ENCODE results near the gene PANK1. TPM values are rescaled to one million over a fixed set of nuclear protein-coding genes. Genes with fewer than 3 reads are reported as not detected.

Gene PANK1
- total RNA-seq, 1 donor from 2014 or later = 8.2 TPM

DNA sequence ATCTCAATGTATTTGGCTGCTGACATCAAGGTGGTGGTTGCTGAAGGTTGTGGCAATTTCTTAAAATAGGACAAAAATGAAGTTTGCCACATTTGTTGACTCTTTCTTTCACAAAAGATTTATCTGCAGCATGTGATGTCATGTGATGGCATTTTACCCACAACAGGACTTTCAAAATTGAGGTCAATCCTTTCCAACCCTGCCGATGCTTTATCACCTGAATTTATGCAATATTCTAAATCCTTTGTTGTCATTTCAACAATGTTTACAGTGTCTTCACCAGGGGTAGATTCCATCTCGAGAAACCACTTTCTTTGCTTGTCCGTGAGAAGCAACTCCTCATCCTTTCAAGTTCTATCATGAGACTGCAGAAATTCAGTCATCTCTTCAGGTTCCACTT lies 69.0 kb downstream of the PANK1 start:
- intact Hi-C loops (cut with DNase I) = no loop called here
- Histone ChIP-seq H3K4me3 (no peak overlapping the region), H3K4me1 (no peaks in the 10 kb centered on the region), H3K9me3 (no peaks in the 10 kb centered on the region), H3K36me3 (no peaks in the 10 kb centered on the region), H3K27me3 (ENCODE audit: low read depth) (no peaks in the 10 kb centered on the region), H3K27ac (no peak overlapping the region)
- no peak for ATAC-seq
- DNase-seq = no peak
- TF ChIP-seq, protein P1, sequence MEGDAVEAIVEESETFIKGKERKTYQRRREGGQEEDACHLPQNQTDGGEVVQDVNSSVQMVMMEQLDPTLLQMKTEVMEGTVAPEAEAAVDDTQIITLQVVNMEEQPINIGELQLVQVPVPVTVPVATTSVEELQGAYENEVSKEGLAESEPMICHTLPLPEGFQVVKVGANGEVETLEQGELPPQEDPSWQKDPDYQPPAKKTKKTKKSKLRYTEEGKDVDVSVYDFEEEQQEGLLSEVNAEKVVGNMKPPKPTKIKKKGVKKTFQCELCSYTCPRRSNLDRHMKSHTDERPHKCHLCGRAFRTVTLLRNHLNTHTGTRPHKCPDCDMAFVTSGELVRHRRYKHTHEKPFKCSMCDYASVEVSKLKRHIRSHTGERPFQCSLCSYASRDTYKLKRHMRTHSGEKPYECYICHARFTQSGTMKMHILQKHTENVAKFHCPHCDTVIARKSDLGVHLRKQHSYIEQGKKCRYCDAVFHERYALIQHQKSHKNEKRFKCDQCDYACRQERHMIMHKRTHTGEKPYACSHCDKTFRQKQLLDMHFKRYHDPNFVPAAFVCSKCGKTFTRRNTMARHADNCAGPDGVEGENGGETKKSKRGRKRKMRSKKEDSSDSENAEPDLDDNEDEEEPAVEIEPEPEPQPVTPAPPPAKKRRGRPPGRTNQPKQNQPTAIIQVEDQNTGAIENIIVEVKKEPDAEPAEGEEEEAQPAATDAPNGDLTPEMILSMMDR (IDR thresholded peaks at IDR 0.05) = no peak

GRCh38 chr10:89575031-89575430 lies 70.0 kb downstream of the PANK1 start:
- Histone ChIP-seq H3K4me3 (no peak overlapping the region), H3K4me1 (no peaks in the 10 kb centered on the region), H3K27me3 (ENCODE audit: low read depth) (no peaks in the 10 kb centered on the region), H3K36me3 (no peaks in the 10 kb centered on the region), H3K9me3 (no peaks in the 10 kb centered on the region), H3K27ac (no peak overlapping the region)
- DNase-seq = no peak
- intact Hi-C loops (cut with DNase I) = no loop called here
- TF ChIP-seq, protein P1 (IDR thresholded peaks at IDR 0.05) = no peak
- no peak for ATAC-seq

- H3K27ac ChIP-seq = no peak overlapping the region
- H3K4me3 ChIP-seq = no peak overlapping the region
- no peaks in the 10 kb centered on the region for H3K36me3 ChIP-seq
- intact Hi-C loops (cut with DNase I) = no loop called here
- DNase-seq = no peak
- no peaks in the 10 kb centered on the region for H3K4me1 ChIP-seq
- ATAC-seq = no peak
- TF ChIP-seq, protein P1 (IDR thresholded peaks at IDR 0.05) = no peak
- no peaks in the 10 kb centered on the region for H3K9me3 ChIP-seq
- H3K27me3 ChIP-seq (ENCODE audit: low read depth) = no peaks in the 10 kb centered on the region
Observed at GRCh38 chr10:89574368-89574767, 70.7 kb downstream of the PANK1 start.

GRCh38 chr10:89567576-89568245 lies 77.3 kb downstream of the PANK1 start:
- Histone ChIP-seq H3K9me3 (no peaks in the 10 kb centered on the region), H3K4me3 (no peak overlapping the region), H3K36me3 (no peaks in the 10 kb centered on the region), H3K27ac (no peak overlapping the region), H3K27me3 (ENCODE audit: low read depth) (no peaks in the 10 kb centered on the region), H3K4me1 (peaks cover 14% of the 10 kb centered on the region)
- ATAC-seq = no peak
- DNase-seq = no peak
- TF ChIP-seq, protein P1 (IDR thresholded peaks at IDR 0.05) = no peak
- intact Hi-C loops (cut with DNase I) = loop anchor here (5.0 kb wide), 1 partner anchor 140 kb away; no protein-coding TSS in a partner anchor

DNA sequence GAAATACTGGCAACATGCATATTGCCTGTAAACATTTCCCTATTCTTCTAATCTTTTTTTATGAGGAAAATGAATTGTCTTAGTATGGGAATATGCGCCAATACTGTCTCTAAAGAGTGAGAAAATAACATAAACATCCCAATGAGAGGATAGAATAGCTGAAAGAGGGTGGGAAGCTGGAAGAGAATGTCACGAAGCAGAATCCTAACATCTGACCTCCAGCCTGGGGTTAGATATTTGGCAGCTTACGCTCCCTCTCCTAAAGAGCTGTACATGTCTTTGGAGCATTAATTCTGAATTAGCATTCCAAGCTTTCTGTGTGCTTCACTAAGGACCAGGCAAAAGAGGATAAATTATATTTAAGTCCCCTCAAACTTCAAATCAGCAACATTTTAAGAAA lies 78.0 kb downstream of the PANK1 start:
- H3K4me3 ChIP-seq = no peak overlapping the region
- intact Hi-C loops (cut with DNase I) = loop anchor here (5.0 kb wide), 1 partner anchor 140 kb away; no protein-coding TSS in a partner anchor
- no peak for ATAC-seq
- H3K36me3 ChIP-seq = no peaks in the 10 kb centered on the region
- no peaks in the 10 kb centered on the region for H3K9me3 ChIP-seq
- H3K27me3 ChIP-seq (ENCODE audit: low read depth) = no peaks in the 10 kb centered on the region
- TF ChIP-seq, protein P1 (IDR thresholded peaks at IDR 0.05) = no peak
- H3K27ac ChIP-seq = no peak overlapping the region
- H3K4me1 ChIP-seq = peaks cover 14% of the 10 kb centered on the region
- no peak for DNase-seq

Measured in lower lobe of right lung (tissue), 2 donors.